K562 (cell line): ENCODE data around the gene LRMDA. TPM values are rescaled to one million over a fixed set of nuclear protein-coding genes. Genes with fewer than 3 reads are reported as not detected.

Source experiments
- BRF2 ChIP-seq: IDR thresholded peaks from 3 replicates; pipeline ENCODE4 v1.6.1; 2011; ENCODE audit warnings: borderline replicate concordance, mild to moderate bottlenecking; ENCODE audit not compliant: insufficient read length, insufficient read depth
- CC2D1A ChIP-seq: fragments of 450-650 bp; IDR thresholded peaks from 2 replicates; pipeline ENCODE4 v1.6.1; 2017; ENCODE audit warnings: mild to moderate bottlenecking
- CHD2 ChIP-seq: IDR thresholded peaks from 2 replicates; pipeline ENCODE4 v1.6.1; 2011; ENCODE audit warnings: low read depth, low read length
- FOXA3 ChIP-seq, 2 experiments: fragments of 450-650 bp in 1 of 2; sonication (generic) in 1 of 2; formaldehyde crosslinking; IDR thresholded peaks in 1 of 2; conservative IDR thresholded peaks in 1 of 2; 2 replicates each; pipeline versions ENCODE4 v1.4.0 to v1.8.0; 2020 to 2022; ENCODE audit warnings: mild to moderate bottlenecking in 2 of 2, missing genetic modification reagents in 1 of 2
- FUS ChIP-seq: fragments of 200-400 bp; formaldehyde crosslinking; optimal IDR thresholded peaks from 2 replicates; pipeline ENCODE3; 2017; ENCODE audit warnings: low read depth, low read length
- PCBP2 ChIP-seq: fragments of 200-400 bp; formaldehyde crosslinking; IDR thresholded peaks from 2 replicates; pipeline ENCODE4 v1.6.1; 2018; ENCODE audit warnings: low read length, low read depth, mild to moderate bottlenecking, moderate library complexity; ENCODE audit not compliant: poor library complexity, severe bottlenecking
- SAP30 ChIP-seq: fragments of 200-600 bp; sonication (generic); IDR thresholded peaks from 2 replicates; pipeline ENCODE4 v1.6.1; 2012; ENCODE audit warnings: borderline replicate concordance, low read depth, mild to moderate bottlenecking, moderate library complexity, low read length, control low read depth, inconsistent platforms; ENCODE audit not compliant: insufficient read depth, poor library complexity, severe bottlenecking
- SP2 ChIP-seq: IDR thresholded peaks from 2 replicates; pipeline ENCODE4 v1.6.1; 2011; ENCODE audit warnings: mild to moderate bottlenecking, low read depth, low read length, moderate library complexity; ENCODE audit not compliant: poor library complexity, severe bottlenecking; ENCODE audit errors: extremely low read depth
- YBX1 ChIP-seq: fragments of 450-650 bp; IDR thresholded peaks from 2 replicates; pipeline ENCODE4 v1.7.1; 2016; ENCODE audit warnings: mild to moderate bottlenecking
- ZBTB33 ChIP-seq: sonication (generic); formaldehyde crosslinking; IDR thresholded peaks from 2 replicates; pipeline ENCODE4 v1.8.1; 2023; ENCODE audit warnings: mild to moderate bottlenecking, missing genetic modification reagents
- ZBTB49 ChIP-seq: sonication (generic); formaldehyde crosslinking; IDR thresholded peaks from 2 replicates; pipeline ENCODE4 v1.8.0; 2022; ENCODE audit warnings: missing genetic modification reagents, mild to moderate bottlenecking, borderline replicate concordance
- polyA plus RNA-seq, 8 experiments: library from polyadenylated mRNA; depleted of rRNA in 4 of 8; stranded (reverse) in 5 of 8; unstranded in 3 of 8; fragments of >200 nt; fragmentation: Nextera tagmentation in 2 of 8; fragmentation: Illumina TruSeq in 1 of 8; extraction: Ambion mirVana in 2 of 8; extraction: Trizol in 1 of 8; gene quantifications; 2 replicates each; pipeline versions ENCODE4 v1.2.1 to v1.2.3, GENCODE V29; 2011 to 2014; ENCODE audit warnings: inconsistent platforms in 1 of 8, missing spikeins in 1 of 8
- total RNA-seq, 7 experiments: library from RNA; depleted of rRNA in 6 of 7; stranded (reverse); fragments of >200 nt in 6 of 7; fragmentation: Illumina TruSeq in 2 of 7; extraction: Trizol in 2 of 7; gene quantifications; 2 replicates each; pipeline versions ENCODE4 v1.2.1 to v1.2.3, GENCODE V29; 2011 to 2021; ENCODE audit warnings: low replicate concordance in 1 of 7

LRMDA gene
- total and polyA plus RNA-seq, 9 of the 15 experiments (the other 6 are each of a cell fraction or from before 2014, with no cell fraction given), result 0.25 TPM; not detected in 8

- TF ChIP-seq PCBP2 (no peak), FUS (no peak), SP2 (no peak), ZBTB33 (CRISPR knock-in tag) (no peak), ZBTB49 (CRISPR knock-in tag) (no peak), CC2D1A (no peak), YBX1 (no peak), FOXA3 (CRISPR knock-in tag; conservative IDR thresholded peaks at IDR 0.05 in 1 of 2, IDR thresholded peaks at IDR 0.05 in 1 of 2) (no peak), BRF2 (no peak), SAP30 (no peak), CHD2 (no peak)
- TF ChIP-seq, all 486 proteins: peak for 0
Observed at GRCh38 chr10:76416642-76417041, 985.2 kb downstream of the LRMDA start (continued).
